Neural cell (in vitro differentiated cells): Measurements from ENCODE around the gene CCDC136. TPM values are rescaled to one million over a fixed set of nuclear protein-coding genes. Genes with fewer than 3 reads are reported as not detected.

Experiments
- H2AFZ ChIP-seq: fragments of 200-600, 300-800 bp; sonication (generic), shearing (Covaris generic); 2 replicates; pipeline ENCODE4 v1.6.0; 2014; ENCODE audit warnings: low read depth, mild to moderate bottlenecking, antibody characterized with exemption, low read length, moderate library complexity
- H3F3A ChIP-seq: fragments of 200-600 bp; shearing (Covaris generic); 2 replicates; pipeline ENCODE4 v1.6.1; 2016; ENCODE audit warnings: mild to moderate bottlenecking, moderate library complexity, mixed read lengths, antibody characterized with exemption, low read length; ENCODE audit not compliant: insufficient read depth, poor library complexity, severe bottlenecking
- H3K27ac ChIP-seq: fragments of 200-600, 300-800 bp; sonication (generic), shearing (Covaris generic); 2 replicates; pipeline ENCODE4 v1.5.1; 2014; ENCODE audit warnings: mild to moderate bottlenecking, low read length, moderate library complexity
- H3K27me3 ChIP-seq: fragments of 300-800, 200-600 bp; sonication (generic), shearing (Covaris generic); 2 replicates; pipeline ENCODE4 v1.6.0; 2014; ENCODE audit warnings: mild to moderate bottlenecking, low read depth, low read length, moderate library complexity; ENCODE audit not compliant: insufficient read depth
- H3K36me3 ChIP-seq: fragments of 300-800, 200-600 bp; sonication (generic), shearing (Covaris generic); 2 replicates; pipeline ENCODE4 v1.5.1; 2014; ENCODE audit warnings: mild to moderate bottlenecking, antibody characterized with exemption, low read length, moderate library complexity; ENCODE audit not compliant: insufficient read depth
- H3K4me2 ChIP-seq: fragments of 300-800, 200-600 bp; sonication (generic), shearing (Covaris generic); 2 replicates; pipeline ENCODE4 v1.6.0; 2014; ENCODE audit warnings: mild to moderate bottlenecking, low read length
- H3K4me3 ChIP-seq: fragments of 300-800, 200-600 bp; sonication (generic), shearing (Covaris generic); 2 replicates; pipeline ENCODE4 v1.5.1; 2014; ENCODE audit warnings: mild to moderate bottlenecking, low read length, moderate library complexity
- H3K79me2 ChIP-seq: fragments of 200-600 bp; shearing (Covaris generic); replicated peaks from 2 replicates; pipeline ENCODE4 v1.6.0; 2014; ENCODE audit warnings: mild to moderate bottlenecking, low read length, moderate library complexity; ENCODE audit not compliant: insufficient read depth
- H3K9ac ChIP-seq: fragments of 300-800, 200-600 bp; sonication (generic), shearing (Covaris generic); 2 replicates; pipeline ENCODE4 v1.6.1; 2016; ENCODE audit warnings: mild to moderate bottlenecking, low read length, mixed read lengths
- H3K9me2 ChIP-seq: fragments of 200-600 bp; shearing (Covaris generic); 2 replicates; pipeline ENCODE4 v1.6.1; 2016; ENCODE audit warnings: mild to moderate bottlenecking, low read length, mixed read lengths; ENCODE audit not compliant: insufficient read depth
- H3K9me3 ChIP-seq: fragments of 200-600, 300-800 bp; sonication (generic), shearing (Covaris generic); 2 replicates; pipeline ENCODE4 v1.6.1; 2016; ENCODE audit warnings: mild to moderate bottlenecking, mixed run types, low read length, moderate library complexity, mixed read lengths
- H4K20me1 ChIP-seq: fragments of 200-600 bp; shearing (Covaris generic); 2 replicates; pipeline ENCODE4 v1.6.1; 2016; ENCODE audit warnings: mild to moderate bottlenecking, mixed run types; ENCODE audit not compliant: insufficient read depth
- CTCF ChIP-seq: fragments of 450-650 bp; IDR thresholded peaks from 2 replicates; pipeline ENCODE4 v1.5.1; 2014; ENCODE audit warnings: antibody characterized with exemption, mild to moderate bottlenecking, moderate library complexity; ENCODE audit not compliant: poor library complexity, severe bottlenecking
- EP300 ChIP-seq: fragments of 450-650 bp; conservative IDR thresholded peaks from 2 replicates; pipeline ENCODE4 v1.6.1; 2014; ENCODE audit warnings: antibody characterized with exemption, mild to moderate bottlenecking, moderate library complexity; ENCODE audit not compliant: poor library complexity, severe bottlenecking
- EZH2 ChIP-seq: fragments of 200-600, 300-800 bp; shearing (Covaris generic), sonication (generic); IDR thresholded peaks from 2 replicates; pipeline ENCODE4 v1.6.1; 2014; ENCODE audit warnings: antibody characterized with exemption, low read length, borderline replicate concordance, mild to moderate bottlenecking; ENCODE audit not compliant: insufficient read depth, poor library complexity, severe bottlenecking
- MXI1 ChIP-seq: fragments of 450-650 bp; conservative IDR thresholded peaks from 2 replicates; pipeline ENCODE4 v1.6.1; 2014; ENCODE audit warnings: antibody characterized with exemption, mild to moderate bottlenecking; ENCODE audit not compliant: poor library complexity, severe bottlenecking
- POLR2AphosphoS5 ChIP-seq: IDR thresholded peaks from 2 replicates; pipeline ENCODE4 v1.6.1; 2012
- RAD21 ChIP-seq: fragments of 450-650 bp; conservative IDR thresholded peaks from 2 replicates; pipeline ENCODE4 v1.6.1; 2014; ENCODE audit warnings: antibody characterized with exemption, mild to moderate bottlenecking, moderate library complexity
- REST ChIP-seq: IDR thresholded peaks from 2 replicates; pipeline ENCODE4 v1.6.1; 2012; ENCODE audit warnings: borderline replicate concordance
- SMC3 ChIP-seq: fragments of 450-650 bp; conservative IDR thresholded peaks from 2 replicates; pipeline ENCODE4 v1.6.1; 2014; ENCODE audit warnings: antibody characterized with exemption, mild to moderate bottlenecking, moderate library complexity; ENCODE audit not compliant: poor library complexity
- TAF1 ChIP-seq: IDR thresholded peaks from 2 replicates; pipeline ENCODE4 v1.6.1; 2012; ENCODE audit warnings: low read depth
- polyA plus RNA-seq: library from polyadenylated mRNA; depleted of rRNA; stranded (reverse); fragments of >200 nt; gene quantifications from 2 replicates; pipeline ENCODE4 v1.2.3, GENCODE V29; 2014

CCDC136 gene
- polyA plus RNA-seq, 1 donor from 2014 or later: 42.5 TPM

- no peak overlapping the region for H2AFZ ChIP-seq
- H3K4me3 ChIP-seq: no peak overlapping the region
- no peaks in the 10 kb centered on the region for H3K27me3 ChIP-seq
- no peaks in the 10 kb centered on the region for H4K20me1 ChIP-seq
- H3K4me2 ChIP-seq: no peak overlapping the region
- TF ChIP-seq EP300: no peak
- no peak for TF ChIP-seq SMC3
- no peak for TF ChIP-seq POLR2AphosphoS5
- no peak for TF ChIP-seq TAF1
- TF ChIP-seq REST: no peak
- TF ChIP-seq EZH2: no peak
- no peak for TF ChIP-seq MXI1
- TF ChIP-seq CTCF: no peak
- TF ChIP-seq RAD21: no peak
- H3K79me2 ChIP-seq: no peaks in the 10 kb centered on the region
- H3K36me3 ChIP-seq: no peaks in the 10 kb centered on the region
- no peaks in the 10 kb centered on the region for H3F3A ChIP-seq
- H3K9ac ChIP-seq: no peak overlapping the region
- no peaks in the 10 kb centered on the region for H3K9me3 ChIP-seq
- no peak overlapping the region for H3K27ac ChIP-seq
- no peaks in the 10 kb centered on the region for H3K9me2 ChIP-seq
Measured at GRCh38 chr7:128767475-128768110, 24.2 kb upstream of the CCDC136 start.

GRCh38 chr7:128770233-128770632 lies 21.5 kb upstream of the CCDC136 start:
- no peaks in the 10 kb centered on the region for H3K9me2 ChIP-seq
- H3K9ac ChIP-seq: no peak overlapping the region
- no peak overlapping the region for H3K4me2 ChIP-seq
- H3K4me3 ChIP-seq: no peak overlapping the region
- no peak overlapping the region for H3K27ac ChIP-seq
- H4K20me1 ChIP-seq: no peaks in the 10 kb centered on the region
- H3K79me2 ChIP-seq: no peaks in the 10 kb centered on the region
- H3K36me3 ChIP-seq: no peaks in the 10 kb centered on the region
- H3F3A ChIP-seq: no peaks in the 10 kb centered on the region
- H2AFZ ChIP-seq: no peak overlapping the region
- no peak for TF ChIP-seq TAF1
- TF ChIP-seq SMC3: no peak
- TF ChIP-seq REST: no peak
- no peak for TF ChIP-seq EZH2
- TF ChIP-seq EP300: no peak
- no peak for TF ChIP-seq CTCF
- no peak for TF ChIP-seq MXI1
- TF ChIP-seq RAD21: no peak
- no peak for TF ChIP-seq POLR2AphosphoS5
- no peaks in the 10 kb centered on the region for H3K9me3 ChIP-seq
- no peaks in the 10 kb centered on the region for H3K27me3 ChIP-seq
